ENCODE measurements around the gene MRPL55.

MRPL55 gene

GRCh38 chr1:228075801-228076271 is 33.3 kb downstream of the MRPL55 start:
- Histone ChIP-seq H3K4me1 (ENCODE audit: control insufficient read depth, insufficient read depth, low read length) (no peaks in the 10 kb centered on the region), H3K4me3 (ENCODE audit: low read depth, low read length) (no peak overlapping the region), H3K9ac (ENCODE audit: low read depth, low read length) (no peak overlapping the region), H3K36me3 (ENCODE audit: control insufficient read depth, insufficient read depth, low read length) (no peaks in the 10 kb centered on the region), H3K27me3 (ENCODE audit: control insufficient read depth, insufficient read depth, low read length) (peaks cover 57% of the 10 kb centered on the region), H3K9me3 (ENCODE audit: control insufficient read depth, insufficient read depth, low read length) (no peaks in the 10 kb centered on the region)

DNA sequence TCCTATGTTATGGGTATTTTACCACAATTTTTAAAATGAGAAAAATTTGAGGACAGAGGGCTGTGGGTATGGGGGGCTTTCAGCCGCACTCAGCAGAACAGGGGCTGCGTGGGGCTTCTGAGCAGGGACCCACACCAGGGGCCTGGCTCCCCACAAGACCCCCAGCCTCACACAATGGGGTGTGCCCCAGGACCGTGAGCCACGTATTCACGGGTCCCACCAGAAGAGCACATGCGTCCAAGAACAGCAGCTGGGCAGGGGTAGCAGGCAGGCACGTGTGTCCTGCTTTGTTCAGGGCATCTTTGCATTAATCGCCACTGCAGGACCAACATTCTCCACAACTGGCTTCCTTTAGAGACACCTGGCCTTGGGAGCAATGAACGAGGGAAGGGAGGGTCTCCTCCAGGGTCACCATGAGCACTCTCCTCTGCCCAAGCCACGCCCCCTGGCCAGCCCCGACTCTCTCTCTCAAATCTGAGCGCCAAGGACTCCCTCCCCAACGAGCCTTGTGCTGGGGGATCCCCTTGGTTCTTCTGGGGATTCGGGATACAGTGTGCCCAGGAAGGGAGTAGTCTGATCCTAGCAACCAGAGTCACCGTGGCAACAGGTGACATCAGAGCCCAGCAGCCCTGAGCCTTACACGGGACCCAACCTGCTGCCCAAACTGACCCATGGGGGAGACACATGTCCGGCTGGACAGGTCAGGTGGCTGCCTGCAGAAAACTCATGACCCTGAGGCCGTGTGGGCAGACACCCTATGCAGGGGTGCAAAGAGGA is 34.0 kb downstream of the MRPL55 start:
- Histone ChIP-seq H3K27me3 (ENCODE audit: control insufficient read depth, insufficient read depth, low read length) (peaks cover 64% of the 10 kb centered on the region), H3K9ac (ENCODE audit: low read depth, low read length) (no peak overlapping the region), H3K36me3 (ENCODE audit: control insufficient read depth, insufficient read depth, low read length) (no peaks in the 10 kb centered on the region), H3K4me1 (ENCODE audit: control insufficient read depth, insufficient read depth, low read length) (no peaks in the 10 kb centered on the region), H3K9me3 (ENCODE audit: control insufficient read depth, insufficient read depth, low read length) (no peaks in the 10 kb centered on the region), H3K4me3 (ENCODE audit: low read depth, low read length) (no peak overlapping the region)

- Histone ChIP-seq H3K4me1 (ENCODE audit: control insufficient read depth, insufficient read depth, low read length) (no peaks in the 10 kb centered on the region), H3K9ac (ENCODE audit: low read depth, low read length) (no peak overlapping the region), H3K4me3 (ENCODE audit: low read depth, low read length) (no peak overlapping the region), H3K27me3 (ENCODE audit: control insufficient read depth, insufficient read depth, low read length) (peaks cover 71% of the 10 kb centered on the region), H3K36me3 (ENCODE audit: control insufficient read depth, insufficient read depth, low read length) (no peaks in the 10 kb centered on the region), H3K9me3 (ENCODE audit: control insufficient read depth, insufficient read depth, low read length) (no peaks in the 10 kb centered on the region)
Measured at GRCh38 chr1:228073857-228074545, 35.1 kb downstream of the MRPL55 start.

DNA sequence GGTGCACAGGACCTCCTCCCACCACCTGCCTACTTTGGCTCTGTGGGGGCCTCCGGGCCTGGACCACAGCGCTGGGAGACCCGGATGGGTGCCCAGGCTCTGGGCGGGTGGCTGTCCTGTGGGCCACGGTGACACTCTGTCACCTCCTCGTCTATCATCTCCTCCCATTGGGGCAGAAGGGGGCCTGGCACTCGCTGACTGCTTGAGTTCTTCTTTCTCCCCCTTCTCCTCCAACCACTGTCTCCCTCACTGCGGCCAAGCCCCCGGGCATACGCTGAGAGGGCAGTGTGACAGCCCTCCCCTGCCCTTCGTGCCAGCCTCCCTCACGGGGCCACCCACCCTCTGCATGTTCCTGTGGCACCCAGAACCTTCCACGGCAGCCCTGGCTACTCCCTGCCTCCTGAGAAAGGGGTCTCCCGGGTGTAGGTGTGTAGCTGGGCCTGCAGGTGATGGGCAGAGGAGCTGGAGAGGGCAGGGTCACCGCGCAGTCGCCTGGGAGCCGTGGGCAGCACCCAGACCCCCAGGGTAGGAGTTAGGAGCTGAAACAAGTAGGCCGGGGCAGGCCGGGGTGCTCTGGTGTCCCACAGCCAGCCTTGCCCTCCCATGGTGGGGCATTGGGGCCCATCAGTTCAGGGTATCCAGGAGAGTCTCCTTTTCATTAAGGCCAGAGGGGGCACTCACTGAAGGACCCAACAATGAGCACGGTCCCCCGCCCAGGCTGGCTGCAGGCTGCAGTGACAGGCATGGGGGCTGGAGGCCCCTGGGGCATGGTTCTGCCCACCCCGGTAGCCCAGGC is 35.8 kb downstream of the MRPL55 start:
- Histone ChIP-seq H3K9ac (ENCODE audit: low read depth, low read length) (no peak overlapping the region), H3K27me3 (ENCODE audit: control insufficient read depth, insufficient read depth, low read length) (peaks cover 78% of the 10 kb centered on the region), H3K4me3 (ENCODE audit: low read depth, low read length) (no peak overlapping the region), H3K9me3 (ENCODE audit: control insufficient read depth, insufficient read depth, low read length) (no peaks in the 10 kb centered on the region), H3K4me1 (ENCODE audit: control insufficient read depth, insufficient read depth, low read length) (no peaks in the 10 kb centered on the region), H3K36me3 (ENCODE audit: control insufficient read depth, insufficient read depth, low read length) (no peaks in the 10 kb centered on the region)

DNA sequence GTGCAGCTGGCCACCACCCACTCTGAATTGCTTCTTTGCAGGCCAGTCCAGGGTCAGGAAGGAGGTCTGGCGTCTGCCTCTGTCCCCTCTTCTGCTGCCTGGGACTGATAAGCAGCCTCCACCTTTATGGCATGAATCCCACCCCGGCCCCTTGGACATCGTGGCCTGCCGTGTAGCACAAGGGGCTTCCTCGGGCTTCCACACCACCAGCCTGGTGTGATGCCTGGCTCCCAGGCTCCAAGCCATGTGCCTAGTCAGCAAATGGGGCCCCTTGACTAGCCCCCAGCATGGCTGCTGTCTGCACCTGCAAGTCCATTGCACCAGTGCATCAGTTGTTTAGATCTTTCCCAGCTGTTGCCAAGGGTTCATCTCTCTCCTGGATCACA is 36.4 kb downstream of the MRPL55 start:
- Histone ChIP-seq H3K4me3 (ENCODE audit: low read depth, low read length) (no peak overlapping the region), H3K27me3 (ENCODE audit: control insufficient read depth, insufficient read depth, low read length) (peaks cover 80% of the 10 kb centered on the region)

DNA sequence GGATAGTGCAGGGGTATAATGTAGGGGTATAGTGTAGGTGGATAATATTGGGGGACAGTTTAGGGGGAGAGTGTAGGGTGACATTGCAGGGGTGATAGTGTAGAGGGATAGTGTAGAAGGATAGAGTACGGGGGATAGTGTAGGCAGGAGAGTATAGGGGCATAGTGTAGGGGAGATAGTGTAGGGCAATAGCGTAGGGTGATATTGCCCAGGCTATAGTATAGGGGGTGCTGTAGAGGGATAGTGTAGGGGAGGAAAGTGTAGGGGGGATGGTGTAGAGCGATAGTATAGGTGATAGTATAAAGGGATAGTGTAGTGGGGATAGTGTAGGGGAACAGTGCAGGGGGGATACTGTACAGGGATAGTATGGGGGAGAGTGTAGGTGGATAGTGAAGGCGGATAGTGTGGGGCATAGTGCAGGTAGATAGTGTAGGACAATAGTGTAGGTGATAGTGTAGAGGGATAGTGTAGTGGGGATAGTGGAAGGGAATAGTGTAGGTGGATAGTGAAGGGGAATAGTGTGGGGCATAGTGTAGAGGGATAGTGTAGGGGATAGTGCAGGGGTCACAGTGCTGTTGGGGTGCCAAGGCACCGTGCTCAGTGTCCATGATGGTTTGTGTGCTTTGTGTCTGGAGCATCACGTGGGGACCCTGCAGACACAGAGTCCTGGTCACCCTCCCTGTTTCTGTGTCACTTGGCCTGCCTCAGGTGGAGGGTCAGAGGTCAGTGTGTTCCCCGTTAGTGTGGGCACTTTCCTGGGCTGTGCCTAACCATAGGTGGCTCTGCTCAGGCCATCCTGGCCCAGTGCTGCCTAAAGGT is 37.1 kb downstream of the MRPL55 start:
- no peak overlapping the region for H3K9ac ChIP-seq (ENCODE audit: low read depth, low read length)
- no peaks in the 10 kb centered on the region for H3K36me3 ChIP-seq (ENCODE audit: control insufficient read depth, insufficient read depth, low read length)
- no peak overlapping the region for H3K4me3 ChIP-seq (ENCODE audit: low read depth, low read length)
- no peaks in the 10 kb centered on the region for H3K9me3 ChIP-seq (ENCODE audit: control insufficient read depth, insufficient read depth, low read length)
- no peaks in the 10 kb centered on the region for H3K4me1 ChIP-seq (ENCODE audit: control insufficient read depth, insufficient read depth, low read length)
- peaks cover 80% of the 10 kb centered on the region for H3K27me3 ChIP-seq (ENCODE audit: control insufficient read depth, insufficient read depth, low read length)

More for the DNA sequence above, 36.4 kb downstream of the MRPL55 start:
- Histone ChIP-seq H3K9ac (ENCODE audit: low read depth, low read length) (no peak overlapping the region), H3K36me3 (ENCODE audit: control insufficient read depth, insufficient read depth, low read length) (no peaks in the 10 kb centered on the region), H3K4me1 (ENCODE audit: control insufficient read depth, insufficient read depth, low read length) (no peaks in the 10 kb centered on the region), H3K9me3 (ENCODE audit: control insufficient read depth, insufficient read depth, low read length) (no peaks in the 10 kb centered on the region)

DNA sequence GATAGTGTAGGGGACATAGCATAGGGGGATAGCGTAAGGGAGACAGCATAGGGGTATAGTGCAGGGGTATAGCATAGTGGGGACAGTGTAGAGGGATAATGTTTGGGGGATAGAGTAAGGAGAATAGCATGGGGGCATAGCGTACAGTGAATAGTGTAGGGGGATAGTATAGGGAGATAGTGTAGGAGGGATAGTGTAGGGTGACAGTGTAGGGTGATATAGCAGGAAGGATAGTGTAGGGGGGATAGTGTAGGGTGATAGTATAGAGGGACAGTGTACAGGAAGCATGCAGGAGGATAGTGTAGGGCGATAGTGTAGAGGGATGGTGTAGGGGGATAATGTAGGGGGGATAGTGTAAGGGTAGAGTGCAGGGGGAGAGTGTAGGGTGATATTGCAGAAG is 38.2 kb downstream of the MRPL55 start:
- H3K9me3 ChIP-seq (ENCODE audit: control insufficient read depth, insufficient read depth, low read length): no peaks in the 10 kb centered on the region
- H3K36me3 ChIP-seq (ENCODE audit: control insufficient read depth, insufficient read depth, low read length): no peaks in the 10 kb centered on the region
- H3K27me3 ChIP-seq (ENCODE audit: control insufficient read depth, insufficient read depth, low read length): peaks cover 83% of the 10 kb centered on the region

GRCh38 chr1:228070173-228070572 is 38.9 kb downstream of the MRPL55 start:
- Histone ChIP-seq H3K4me1 (ENCODE audit: control insufficient read depth, insufficient read depth, low read length) (no peaks in the 10 kb centered on the region), H3K9me3 (ENCODE audit: control insufficient read depth, insufficient read depth, low read length) (no peaks in the 10 kb centered on the region), H3K36me3 (ENCODE audit: control insufficient read depth, insufficient read depth, low read length) (no peaks in the 10 kb centered on the region), H3K9ac (ENCODE audit: low read depth, low read length) (no peak overlapping the region), H3K27me3 (ENCODE audit: control insufficient read depth, insufficient read depth, low read length) (peaks cover 84% of the 10 kb centered on the region), H3K4me3 (ENCODE audit: low read depth, low read length) (no peak overlapping the region)

More for the DNA sequence above, 38.2 kb downstream of the MRPL55 start:
- Histone ChIP-seq H3K9ac (ENCODE audit: low read depth, low read length) (no peak overlapping the region), H3K4me1 (ENCODE audit: control insufficient read depth, insufficient read depth, low read length) (no peaks in the 10 kb centered on the region), H3K4me3 (ENCODE audit: low read depth, low read length) (no peak overlapping the region)

DNA sequence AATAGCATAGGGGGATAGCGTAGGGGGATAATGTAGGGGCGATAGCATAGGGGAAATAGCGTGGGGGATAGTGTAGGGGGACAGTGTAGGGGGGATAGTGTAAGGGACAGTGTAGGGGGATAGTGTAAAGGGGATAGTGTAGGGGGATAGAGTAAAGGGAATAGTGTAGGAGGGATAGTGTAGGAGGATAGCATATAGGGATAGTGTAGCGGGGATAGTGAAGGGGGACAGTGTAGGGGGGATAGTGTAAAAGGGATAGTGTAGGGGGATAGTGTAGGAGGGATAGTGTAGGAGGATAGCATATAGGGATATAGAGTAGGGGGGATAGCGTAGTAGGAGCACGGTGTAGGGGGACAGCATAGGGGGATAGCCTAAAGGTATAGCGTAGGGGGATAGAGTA is 40.7 kb downstream of the MRPL55 start:
- Histone ChIP-seq H3K4me1 (ENCODE audit: control insufficient read depth, insufficient read depth, low read length) (no peaks in the 10 kb centered on the region), H3K9ac (ENCODE audit: low read depth, low read length) (no peak overlapping the region), H3K36me3 (ENCODE audit: control insufficient read depth, insufficient read depth, low read length) (no peaks in the 10 kb centered on the region), H3K9me3 (ENCODE audit: control insufficient read depth, insufficient read depth, low read length) (no peaks in the 10 kb centered on the region), H3K4me3 (ENCODE audit: low read depth, low read length) (no peak overlapping the region), H3K27me3 (ENCODE audit: control insufficient read depth, insufficient read depth, low read length) (peaks cover 82% of the 10 kb centered on the region)

GRCh38 chr1:228066891-228067654 is 42.0 kb downstream of the MRPL55 start:
- Histone ChIP-seq H3K9ac (ENCODE audit: low read depth, low read length) (no peak overlapping the region), H3K4me3 (ENCODE audit: low read depth, low read length) (no peak overlapping the region), H3K4me1 (ENCODE audit: control insufficient read depth, insufficient read depth, low read length) (no peaks in the 10 kb centered on the region), H3K36me3 (ENCODE audit: control insufficient read depth, insufficient read depth, low read length) (no peaks in the 10 kb centered on the region), H3K27me3 (ENCODE audit: control insufficient read depth, insufficient read depth, low read length) (peaks cover 77% of the 10 kb centered on the region), H3K9me3 (ENCODE audit: control insufficient read depth, insufficient read depth, low read length) (no peaks in the 10 kb centered on the region)
